WERI-Rb-1 (cell line): ENCODE measurements around the gene ATG14.

Source experiments
- DNase-seq: peaks from one replicate; pipeline ENCODE4 v3.0.0-alpha.2; 2020
- H3K27ac ChIP-seq: fragments of 250-450 bp; sonication (Bioruptor Pico); 2 replicates; pipeline ENCODE4 v1.5.1; 2020; ENCODE audit warnings: mild to moderate bottlenecking, moderate library complexity
- H3K27me3 ChIP-seq: fragments of 250-450 bp; sonication (Bioruptor Pico); 2 replicates; pipeline ENCODE4 v1.5.1; 2021; ENCODE audit warnings: mild to moderate bottlenecking, low read depth, moderate library complexity; ENCODE audit not compliant: insufficient read depth, severe bottlenecking
- H3K36me3 ChIP-seq: fragments of 250-450 bp; sonication (Bioruptor Pico); 2 replicates; pipeline ENCODE4 v1.5.1; 2020; ENCODE audit warnings: mild to moderate bottlenecking, moderate library complexity
- H3K4me3 ChIP-seq: 2 replicates; pipeline ENCODE4 v1.5.1; 2011; ENCODE audit warnings: low read depth, mild to moderate bottlenecking, control low read depth, low read length
- H3K9me3 ChIP-seq: fragments of 250-450 bp; sonication (Bioruptor Pico); 2 replicates; pipeline ENCODE4 v1.5.1; 2021; ENCODE audit warnings: mild to moderate bottlenecking, moderate library complexity; ENCODE audit not compliant: severe bottlenecking
- TF ChIP-seq, protein P1 (sequence below): IDR thresholded peaks from 2 replicates; pipeline ENCODE4 v1.5.1; 2011; ENCODE audit warnings: low read depth, mild to moderate bottlenecking, control low read depth, inconsistent platforms, low read length

Gene ATG14

DNA sequence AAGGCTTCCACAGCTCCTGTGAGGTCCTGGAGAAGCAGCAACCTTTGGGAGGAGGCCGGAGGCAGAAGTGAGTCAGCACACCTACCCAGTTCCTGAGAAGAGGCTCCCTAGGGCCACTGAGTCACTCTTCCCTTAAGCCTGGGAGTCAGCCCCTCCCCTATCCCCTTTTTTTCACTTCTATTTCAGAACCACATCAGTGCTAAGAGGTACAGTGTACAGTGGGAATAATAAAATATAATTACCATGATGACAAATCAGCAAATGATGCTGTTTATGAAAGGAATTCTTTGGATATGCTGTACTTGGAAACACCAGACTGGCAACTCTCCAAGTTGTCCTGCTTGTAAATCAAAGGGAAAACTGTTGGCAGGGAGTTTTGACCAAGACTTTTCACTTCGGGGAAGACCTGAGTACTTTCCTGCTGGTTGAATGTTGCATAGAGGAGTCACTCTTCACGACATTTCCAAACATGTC is 36.5 kb upstream of the ATG14 start:
- no peak overlapping the region for H3K27ac ChIP-seq
- DNase-seq = peak; percentile 33

DNA sequence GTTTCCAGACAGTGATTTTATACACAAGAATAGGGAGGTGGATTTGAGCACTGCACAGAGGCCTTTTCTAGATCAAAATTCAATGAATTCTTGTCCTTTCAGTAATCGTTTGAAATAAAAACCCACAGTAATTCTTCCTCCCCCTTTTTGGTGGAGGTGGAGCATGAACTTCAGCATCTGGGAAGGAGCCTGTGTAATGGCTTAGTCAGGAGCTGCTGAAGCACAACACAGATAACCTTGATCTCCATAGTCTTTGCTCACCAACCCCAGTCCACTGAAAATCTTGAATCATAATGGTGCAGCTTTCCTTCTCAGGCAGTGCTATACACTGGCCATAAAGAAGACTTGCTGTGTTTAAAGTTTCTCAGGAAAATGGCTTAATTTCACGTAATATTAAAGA is 35.2 kb upstream of the ATG14 start:
- Histone ChIP-seq H3K27ac (peak overlapping the region; percentile 13), H3K4me3 (peak overlapping the region; percentile 48), H3K36me3 (no peaks in the 10 kb centered on the region), H3K9me3 (no peaks in the 10 kb centered on the region), H3K27me3 (no peaks in the 10 kb centered on the region)
- peak; percentile 22 for DNase-seq
- TF ChIP-seq, protein P1, sequence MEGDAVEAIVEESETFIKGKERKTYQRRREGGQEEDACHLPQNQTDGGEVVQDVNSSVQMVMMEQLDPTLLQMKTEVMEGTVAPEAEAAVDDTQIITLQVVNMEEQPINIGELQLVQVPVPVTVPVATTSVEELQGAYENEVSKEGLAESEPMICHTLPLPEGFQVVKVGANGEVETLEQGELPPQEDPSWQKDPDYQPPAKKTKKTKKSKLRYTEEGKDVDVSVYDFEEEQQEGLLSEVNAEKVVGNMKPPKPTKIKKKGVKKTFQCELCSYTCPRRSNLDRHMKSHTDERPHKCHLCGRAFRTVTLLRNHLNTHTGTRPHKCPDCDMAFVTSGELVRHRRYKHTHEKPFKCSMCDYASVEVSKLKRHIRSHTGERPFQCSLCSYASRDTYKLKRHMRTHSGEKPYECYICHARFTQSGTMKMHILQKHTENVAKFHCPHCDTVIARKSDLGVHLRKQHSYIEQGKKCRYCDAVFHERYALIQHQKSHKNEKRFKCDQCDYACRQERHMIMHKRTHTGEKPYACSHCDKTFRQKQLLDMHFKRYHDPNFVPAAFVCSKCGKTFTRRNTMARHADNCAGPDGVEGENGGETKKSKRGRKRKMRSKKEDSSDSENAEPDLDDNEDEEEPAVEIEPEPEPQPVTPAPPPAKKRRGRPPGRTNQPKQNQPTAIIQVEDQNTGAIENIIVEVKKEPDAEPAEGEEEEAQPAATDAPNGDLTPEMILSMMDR = no peak

More for the DNA sequence above, 36.5 kb upstream of the ATG14 start:
- Histone ChIP-seq H3K36me3 (no peaks in the 10 kb centered on the region), H3K27me3 (no peaks in the 10 kb centered on the region), H3K9me3 (no peaks in the 10 kb centered on the region), H3K4me3 (no peak overlapping the region)
- TF ChIP-seq, protein P1 = no peak

DNA sequence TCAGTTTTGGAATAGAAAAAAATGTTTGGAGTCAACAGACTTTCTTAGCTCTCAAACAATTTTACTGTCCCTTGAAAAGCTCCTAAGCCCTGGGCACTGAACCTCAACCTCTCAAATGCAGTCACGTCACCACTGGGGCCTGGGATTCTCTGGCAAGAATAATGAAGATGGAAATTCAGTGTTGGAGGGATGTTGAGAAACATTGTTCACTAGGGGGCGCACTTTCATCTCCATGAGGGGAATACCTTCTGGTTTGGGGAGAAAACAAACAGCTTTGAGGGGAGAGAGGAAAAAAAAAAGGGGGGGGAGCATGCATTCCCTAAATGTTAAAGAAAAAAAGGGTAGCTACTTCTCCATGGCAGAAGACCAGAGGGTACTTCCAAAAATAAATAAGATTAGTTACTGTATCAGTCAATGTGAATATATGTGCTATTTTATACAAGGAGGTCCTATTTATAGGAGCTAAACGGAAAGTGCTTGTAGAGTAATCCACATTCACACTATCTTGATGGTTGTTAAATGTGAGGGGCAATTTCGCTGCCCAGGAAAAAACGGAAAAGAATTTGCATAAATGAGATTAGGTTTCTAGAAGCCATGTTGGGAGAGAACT is 34.6 kb upstream of the ATG14 start:
- Histone ChIP-seq H3K9me3 (no peaks in the 10 kb centered on the region), H3K27ac (peak overlapping the region; percentile 13; the same call in 1 of the 2 replicates), H3K27me3 (no peaks in the 10 kb centered on the region), H3K36me3 (no peaks in the 10 kb centered on the region), H3K4me3 (peak overlapping the region; percentile 48)
- TF ChIP-seq, protein P1 = peak; percentile 61
- DNase-seq = peak; percentile 78

DNA sequence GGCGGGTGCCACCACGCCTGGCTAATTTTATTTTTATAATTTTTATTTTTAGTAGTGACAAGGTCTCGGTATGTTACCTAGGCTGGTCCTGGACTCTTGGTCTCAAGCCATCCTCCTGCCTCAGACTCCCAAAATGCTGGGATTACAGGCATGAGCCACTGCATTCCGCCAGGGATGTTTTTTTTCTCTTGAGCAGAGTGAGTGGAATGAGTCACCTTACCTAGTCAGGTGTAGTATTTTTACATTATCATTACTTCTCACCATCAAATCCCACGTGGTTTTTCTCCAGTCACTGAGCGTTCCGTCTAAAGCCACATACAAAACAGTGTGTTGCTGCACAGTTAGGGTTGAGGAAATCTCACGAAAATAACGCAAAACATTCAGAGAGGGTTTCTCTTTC is 29.7 kb upstream of the ATG14 start:
- Histone ChIP-seq H3K4me3 (no peak overlapping the region), H3K27ac (no peak overlapping the region), H3K9me3 (no peaks in the 10 kb centered on the region), H3K36me3 (no peaks in the 10 kb centered on the region), H3K27me3 (no peaks in the 10 kb centered on the region)
- TF ChIP-seq, protein P1 = no peak
- no peak for DNase-seq

DNA sequence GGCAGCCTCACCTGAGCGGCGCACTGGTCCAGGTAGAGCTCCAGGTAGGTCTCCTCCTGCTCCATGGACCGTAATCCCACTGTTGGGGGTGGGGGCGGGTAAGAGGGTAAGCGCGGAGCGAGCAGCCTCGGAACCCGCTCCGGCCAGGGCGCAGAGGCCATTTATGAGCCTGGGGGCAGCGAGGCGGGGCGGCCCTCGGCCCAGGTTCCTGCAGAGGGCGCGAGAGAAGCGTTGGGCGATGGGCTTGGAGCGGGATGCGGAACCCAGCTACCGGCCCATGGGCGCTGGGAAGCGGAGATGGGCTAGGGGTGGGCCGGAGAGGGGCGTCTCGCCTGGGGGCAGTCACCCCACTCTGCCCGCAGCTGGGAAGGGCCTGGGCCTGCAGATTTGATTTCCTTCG is 28.8 kb upstream of the ATG14 start, which contains the start of gene TBPL2:
TBPL2 (minus strand) TSS at position 232 of the 400 bp plus-strand sequence; CDS start at position 65, 167 bp downstream.
- Histone ChIP-seq H3K27ac (no peak within 1 kb of the TSS), H3K4me3 (no peak within 1 kb of the TSS), H3K9me3 (no peaks in the 10 kb centered on the region), H3K36me3 (no peaks in the 10 kb centered on the region), H3K27me3 (no peaks in the 10 kb centered on the region)
- no peak for DNase-seq
- TF ChIP-seq, protein P1 = no peak
